PC-3 (cell line): Measurements from ENCODE around the gene GIGYF2.
"Not testable (repeated sequence)": the region's sequence is repeated elsewhere in the genome, so short reads cannot be mapped to it uniquely, and the experiment has no call there.

Experiments used
- EZH2 ChIP-seq: fragments of 300-600 bp; sonication (generic); IDR thresholded peaks from one replicate; pipeline ENCODE4 v1.6.1; 2017; ENCODE audit warnings: antibody characterized with exemption, mild to moderate bottlenecking, low read length; ENCODE audit not compliant: unreplicated experiment
- EZH2phosphoT487 ChIP-seq: fragments of 300-600 bp; sonication (generic); IDR thresholded peaks from 2 replicates; pipeline ENCODE4 v1.6.1; 2018; ENCODE audit warnings: mild to moderate bottlenecking, antibody characterized with exemption, low read length, borderline replicate concordance
- TF ChIP-seq, protein P1 (sequence below): fragments of 300-600 bp; sonication (generic); conservative IDR thresholded peaks from 2 replicates; pipeline ENCODE4 v1.5.1; 2017; ENCODE audit warnings: antibody characterized with exemption, low read depth, mild to moderate bottlenecking, low read length

DNA sequence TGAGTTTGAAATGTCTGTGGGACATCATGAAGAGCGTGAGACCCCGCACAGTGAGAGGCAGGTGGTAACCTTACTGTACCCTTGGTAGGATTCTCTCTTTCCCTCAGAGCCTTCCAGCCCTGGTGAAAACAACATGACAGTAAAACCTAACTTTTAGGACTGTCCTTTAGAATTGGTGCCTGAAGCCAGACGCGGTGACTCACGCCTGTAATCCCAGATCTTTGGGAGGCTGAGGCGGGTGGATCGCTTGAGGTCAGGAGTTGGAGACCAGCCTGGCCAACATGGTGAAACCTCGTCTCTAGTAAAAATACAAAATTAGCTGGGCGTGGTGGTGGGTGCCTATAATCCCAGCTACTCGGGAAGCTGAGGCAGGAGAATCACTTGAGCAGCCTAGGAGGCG, 154.9 kb downstream of the GIGYF2 start:
- TF ChIP-seq, protein P1, sequence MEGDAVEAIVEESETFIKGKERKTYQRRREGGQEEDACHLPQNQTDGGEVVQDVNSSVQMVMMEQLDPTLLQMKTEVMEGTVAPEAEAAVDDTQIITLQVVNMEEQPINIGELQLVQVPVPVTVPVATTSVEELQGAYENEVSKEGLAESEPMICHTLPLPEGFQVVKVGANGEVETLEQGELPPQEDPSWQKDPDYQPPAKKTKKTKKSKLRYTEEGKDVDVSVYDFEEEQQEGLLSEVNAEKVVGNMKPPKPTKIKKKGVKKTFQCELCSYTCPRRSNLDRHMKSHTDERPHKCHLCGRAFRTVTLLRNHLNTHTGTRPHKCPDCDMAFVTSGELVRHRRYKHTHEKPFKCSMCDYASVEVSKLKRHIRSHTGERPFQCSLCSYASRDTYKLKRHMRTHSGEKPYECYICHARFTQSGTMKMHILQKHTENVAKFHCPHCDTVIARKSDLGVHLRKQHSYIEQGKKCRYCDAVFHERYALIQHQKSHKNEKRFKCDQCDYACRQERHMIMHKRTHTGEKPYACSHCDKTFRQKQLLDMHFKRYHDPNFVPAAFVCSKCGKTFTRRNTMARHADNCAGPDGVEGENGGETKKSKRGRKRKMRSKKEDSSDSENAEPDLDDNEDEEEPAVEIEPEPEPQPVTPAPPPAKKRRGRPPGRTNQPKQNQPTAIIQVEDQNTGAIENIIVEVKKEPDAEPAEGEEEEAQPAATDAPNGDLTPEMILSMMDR: not testable (repeated sequence)
- not testable (repeated sequence) for TF ChIP-seq EZH2, EZH2phosphoT487
